GM19240 (cell line): Measurements from ENCODE around the gene CCDC85C.

Experiments
- DNase-seq: peaks from one replicate; pipeline ENCODE4 v3.0.0; 2011; ENCODE audit warnings: low spot score; ENCODE audit not compliant: insufficient read length

CCDC85C gene

GRCh38 chr14:99573436-99574098 is 30.4 kb downstream of the CCDC85C start:
- DNase-seq, result no peak

- DNase-seq, result no peak
These were observed 31.0 kb downstream of the CCDC85C start for GRCh38 chr14:99573000-99573330.

- no peak for DNase-seq
These were observed 31.6 kb downstream of the CCDC85C start for GRCh38 chr14:99572173-99572999.

DNA sequence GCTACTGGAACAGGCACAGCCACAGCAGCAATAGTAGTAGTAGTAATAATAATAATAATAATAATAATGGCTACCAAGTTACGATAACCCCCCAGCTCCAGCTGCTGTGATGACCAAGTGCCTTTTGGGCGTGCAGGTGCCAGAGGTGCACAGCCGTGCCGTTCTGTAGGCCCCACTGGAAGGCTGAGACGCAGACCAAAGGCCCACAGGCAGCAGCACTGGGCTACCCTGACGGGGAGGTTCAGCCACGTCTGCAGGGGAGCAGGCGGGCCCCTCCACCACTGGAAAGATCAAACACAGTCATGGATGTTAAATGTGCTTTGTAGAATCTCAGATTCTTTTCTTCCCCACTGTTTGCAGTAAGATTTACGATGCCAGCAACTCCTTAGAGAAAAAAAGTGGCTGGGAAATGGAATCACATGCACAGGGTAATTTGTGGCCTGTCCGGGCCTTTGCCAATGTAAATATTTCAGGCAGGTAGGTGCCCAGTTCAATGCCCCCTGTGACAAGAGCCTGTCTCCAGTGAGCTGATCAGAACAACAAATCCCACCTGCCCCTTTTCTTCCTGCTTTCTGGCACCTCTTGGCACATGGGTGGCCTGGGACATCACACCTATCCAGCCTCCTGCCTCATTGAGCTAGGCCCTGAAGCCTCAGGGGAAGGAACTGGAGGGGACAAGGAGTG is 32.6 kb downstream of the CCDC85C start:
- DNase-seq, result no peak

DNA sequence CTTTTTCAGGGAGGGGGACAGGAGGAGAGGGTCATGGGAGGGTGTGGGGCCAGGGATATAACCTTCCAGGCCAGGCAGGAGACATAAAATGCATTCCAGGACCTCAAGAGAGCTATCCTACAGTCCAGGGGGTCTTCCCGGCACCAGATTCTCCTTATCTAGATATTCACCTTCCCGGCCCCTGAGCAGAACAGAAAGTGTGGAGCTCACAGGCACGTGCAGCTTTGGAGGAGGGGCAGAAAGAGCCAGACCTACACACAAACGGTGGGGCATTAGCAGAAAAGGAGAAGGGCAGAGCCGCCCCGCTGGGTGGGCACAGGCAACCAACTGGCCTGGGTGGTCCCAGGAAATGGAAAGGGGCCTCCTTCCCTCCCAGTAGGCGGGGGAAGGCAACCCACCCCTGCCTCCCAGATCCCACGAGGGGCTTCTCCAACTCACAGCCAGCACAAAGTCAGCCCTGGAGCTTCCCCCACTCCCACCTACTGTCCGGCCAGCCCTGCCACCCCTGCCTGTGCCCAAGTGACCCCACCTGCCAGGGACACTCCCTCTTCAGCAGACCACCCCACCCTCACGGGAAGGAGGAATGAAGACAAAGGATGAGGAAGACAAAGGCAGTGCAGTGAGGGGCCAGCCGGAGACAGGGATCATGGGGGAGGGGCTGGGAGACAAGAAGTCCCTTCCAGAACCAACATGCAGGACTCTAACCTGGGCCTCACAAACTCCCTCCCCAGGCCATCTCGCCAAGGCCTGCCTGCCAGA is 33.3 kb downstream of the CCDC85C start:
- DNase-seq, result no peak

- DNase-seq, result no peak
These were observed 34.1 kb downstream of the CCDC85C start for GRCh38 chr14:99569725-99570543.

GRCh38 chr14:99568567-99569560 is 35.1 kb downstream of the CCDC85C start:
- DNase-seq, result no peak

GRCh38 chr14:99566390-99567354 is 37.3 kb downstream of the CCDC85C start:
- no peak for DNase-seq

DNA sequence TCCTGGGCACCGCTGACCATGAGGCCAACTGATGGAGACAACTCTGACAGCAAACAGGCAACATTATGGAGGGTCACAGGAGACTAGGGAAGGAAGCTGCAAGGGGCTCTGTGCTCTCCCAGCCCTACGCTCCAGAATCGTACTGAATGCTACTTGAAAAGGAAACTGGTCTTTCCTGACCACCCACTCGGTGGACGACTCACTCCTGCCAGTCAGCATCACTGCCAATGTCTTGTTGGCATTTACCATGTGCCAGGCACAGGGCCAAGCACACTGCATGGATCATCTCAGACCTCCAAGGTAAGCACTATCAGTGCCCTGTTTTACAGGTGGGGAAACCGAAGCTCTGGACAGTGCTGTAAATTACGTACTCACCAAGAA is 38.0 kb downstream of the CCDC85C start:
- DNase-seq, result no peak

GRCh38 chr14:99565383-99565782 is 38.6 kb downstream of the CCDC85C start:
- no peak for DNase-seq

- no peak for DNase-seq
These were observed 39.1 kb downstream of the CCDC85C start for GRCh38 chr14:99564926-99565259.

DNA sequence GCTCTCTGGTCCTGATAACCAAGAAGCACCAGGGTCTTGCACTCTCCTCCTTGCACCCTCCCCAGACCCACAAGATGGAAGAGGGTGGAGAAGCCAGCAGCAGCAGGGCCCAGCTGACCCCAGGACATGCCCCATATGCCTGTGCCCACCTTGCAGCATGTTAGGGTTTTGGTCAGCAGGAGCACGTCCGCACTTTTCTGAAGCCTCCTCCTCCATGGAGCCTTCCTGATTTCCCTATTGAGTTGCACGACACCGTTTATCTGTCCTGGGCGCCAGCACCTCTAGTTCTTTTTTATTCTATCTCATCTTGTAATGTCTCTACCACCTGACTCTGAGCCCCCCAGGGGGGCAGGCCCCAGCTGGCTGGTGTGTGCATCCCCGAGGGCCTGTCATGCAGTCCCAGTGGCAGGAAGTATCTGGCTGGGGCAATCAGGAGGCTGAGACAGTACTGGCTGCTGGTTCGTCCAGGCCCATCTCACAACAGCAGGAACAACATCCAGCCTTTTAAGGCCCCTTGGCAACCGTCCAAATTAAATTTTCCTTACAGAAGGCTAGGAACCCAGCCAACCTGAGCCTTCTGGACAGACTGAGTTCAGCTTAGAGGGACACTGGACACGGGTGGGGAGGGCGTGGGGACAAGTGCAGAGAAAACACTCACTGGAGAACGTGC is 39.6 kb downstream of the CCDC85C start:
- DNase-seq, result no peak

DNA sequence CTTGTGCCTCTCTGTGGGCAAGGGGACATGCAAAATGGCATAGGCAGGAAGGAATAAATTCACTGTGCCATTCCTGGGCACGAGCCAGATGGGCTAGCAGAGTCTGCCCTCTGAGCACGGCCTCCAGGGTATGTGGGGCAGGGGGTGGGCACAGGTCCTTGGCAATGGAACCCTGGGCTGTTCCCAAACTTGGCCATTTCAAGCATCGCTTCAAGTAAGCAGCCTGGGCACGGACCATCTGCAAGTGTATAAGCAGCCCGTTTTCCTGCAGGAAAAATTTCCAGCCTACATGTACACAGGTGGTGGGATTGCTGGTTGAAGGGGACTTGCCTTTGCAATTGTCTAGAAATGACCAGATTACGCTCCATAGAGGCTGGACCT is 40.3 kb downstream of the CCDC85C start:
- no peak for DNase-seq

DNA sequence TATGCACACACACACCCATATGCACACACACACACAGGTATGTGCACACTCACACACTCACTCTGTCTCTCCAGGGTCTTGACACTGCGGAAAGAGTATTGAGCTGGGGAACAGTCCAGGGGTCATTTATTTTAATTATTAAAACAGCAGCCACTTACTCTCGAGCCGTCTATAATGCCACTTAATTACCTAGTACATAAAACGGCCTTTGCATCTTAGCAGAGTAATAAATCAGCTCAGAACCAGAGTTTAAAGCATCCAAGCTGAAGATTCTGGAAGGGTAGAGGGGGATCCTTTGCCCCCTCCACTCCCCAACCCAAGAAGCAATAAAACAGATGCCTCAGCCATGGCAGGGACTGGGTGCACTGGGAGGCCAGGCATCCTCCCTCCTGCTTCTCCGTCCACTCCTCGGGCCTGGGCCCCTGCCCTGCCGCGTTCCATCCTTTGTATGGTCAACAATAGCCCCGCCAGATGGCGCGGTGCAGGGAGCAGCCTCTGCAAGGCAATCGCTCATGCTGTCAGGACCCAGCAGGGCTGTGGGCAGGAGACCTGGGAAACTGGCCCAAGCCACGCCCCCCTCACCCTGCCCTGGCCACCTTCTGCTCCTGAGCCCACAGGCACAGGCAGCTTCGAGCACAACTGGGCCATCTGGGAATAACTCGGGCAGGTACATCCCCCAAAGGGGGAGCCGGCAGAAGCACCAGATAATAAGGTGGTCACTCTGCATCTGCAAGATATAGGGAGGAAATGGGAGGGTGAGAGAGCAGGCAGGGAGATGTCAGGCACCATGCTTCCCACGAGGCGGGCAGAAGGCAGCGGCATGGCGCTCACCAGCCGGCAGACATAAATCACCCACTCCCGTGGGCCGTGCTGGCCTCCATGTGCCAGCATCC is 40.9 kb downstream of the CCDC85C start:
- no peak for DNase-seq

GRCh38 chr14:99561864-99562263 is 42.1 kb downstream of the CCDC85C start:
- DNase-seq, result no peak

DNA sequence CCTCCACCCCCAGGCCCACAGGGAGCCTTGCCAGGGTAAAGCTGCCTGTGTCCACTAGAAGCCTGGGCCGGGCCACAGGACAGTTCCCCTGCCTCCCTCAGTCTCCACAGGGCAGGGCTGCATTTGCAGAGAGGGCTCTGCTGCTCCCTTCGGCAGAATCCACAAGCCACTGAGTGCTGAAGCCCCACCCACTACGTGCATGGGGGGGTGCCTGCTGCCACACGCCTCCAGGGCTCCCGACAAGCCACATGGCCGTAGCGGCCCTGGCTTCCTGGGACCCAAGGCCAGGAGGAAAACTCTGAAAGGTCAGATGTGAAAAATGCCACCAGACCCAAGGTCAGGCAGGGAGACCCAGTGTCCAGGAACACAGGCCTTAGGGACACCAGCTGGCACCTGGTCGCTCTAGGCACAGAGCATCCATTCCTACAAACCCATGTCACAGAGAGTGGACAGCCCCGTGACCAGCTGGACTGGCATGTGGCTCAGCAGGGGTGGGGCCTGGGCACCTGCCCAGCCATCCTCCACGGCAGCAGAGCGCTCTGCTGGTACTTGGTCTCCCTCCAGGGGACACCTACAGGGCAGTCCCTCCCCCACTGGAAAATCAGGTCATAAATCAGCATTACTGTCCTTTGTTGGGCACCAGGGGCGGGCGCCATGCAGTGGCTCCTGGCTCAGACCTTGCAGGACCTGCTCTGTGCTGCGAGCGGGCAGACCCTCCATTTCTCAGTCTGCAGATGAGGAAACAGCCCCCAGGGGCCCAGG is 42.9 kb downstream of the CCDC85C start:
- DNase-seq, result no peak
